Gastroesophageal sphincter (tissue), 3 donors: ENCODE data around the gene SRP9.

Source experiments
- CTCF ChIP-seq, 4 experiments: fragments of 200-600 bp in 2 of 4; fragments of 450-650 bp in 2 of 4; sonication (generic) in 1 of 4; IDR thresholded peaks; one replicate each; pipeline ENCODE4 v1.5.1; 2017 to 2019; ENCODE audit warnings: antibody characterized with exemption in 4 of 4, mild to moderate bottlenecking in 2 of 4, moderate library complexity in 2 of 4
- EP300 ChIP-seq: sonication (generic); formaldehyde crosslinking; IDR thresholded peaks from one replicate; pipeline ENCODE4 v1.6.1; 2017; ENCODE audit warnings: antibody characterized with exemption, mild to moderate bottlenecking
- POLR2A ChIP-seq, 2 donors: fragments of 450-650 bp; IDR thresholded peaks; one replicate each; pipeline ENCODE4 v1.6.1; 2017; ENCODE audit warnings: antibody characterized with exemption in 2 of 2, mild to moderate bottlenecking in 2 of 2, moderate library complexity in 1 of 2
- POLR2AphosphoS5 ChIP-seq: sonication (generic); formaldehyde crosslinking; IDR thresholded peaks from one replicate; pipeline ENCODE4 v1.6.1; 2017; ENCODE audit warnings: antibody characterized with exemption

- TF ChIP-seq POLR2A (IDR thresholded peaks at IDR 0.05) (no peak), CTCF (IDR thresholded peaks at IDR 0.05) (no peak), EP300 (no peak), POLR2AphosphoS5 (no peak)
Observed at GRCh38 chr1:225771661-225772322, 5.8 kb upstream of the SRP9 start.
